Activated CD4-positive, CD25-positive, alpha-beta regulatory T cell treated with anti-CD3 and anti-CD28 coated beads, Interleukin-2, amount 50 U/mL, for 16 hours (primary cell): ENCODE data around the gene AGTR2.
"Not testable (repeated sequence)": the region's sequence is repeated elsewhere in the genome, so short reads cannot be mapped to it uniquely, and the experiment has no call there.

Experiments
- DNase-seq: peaks from one replicate; pipeline ENCODE4 v3.0.0-alpha.2; 2020; ENCODE audit warnings: low read depth, low spot score

AGTR2 gene

GRCh38 chrX:116170511-116170910 lies at the start of gene AGTR2:
Gene AGTR2 (plus strand): TSS chrX:116170744. CDS start chrX:116172281, 1,537 bp downstream.
- no peak for DNase-seq

GRCh38 chrX:116135277-116135676 lies 35.3 kb upstream of the AGTR2 start:
- DNase-seq: no peak

- DNase-seq: not testable (repeated sequence)
Observed at GRCh38 chrX:116141270-116141669, 29.3 kb upstream of the AGTR2 start.

GRCh38 chrX:116142976-116143375 lies 27.6 kb upstream of the AGTR2 start:
- no peak for DNase-seq

- DNase-seq: no peak
Observed at GRCh38 chrX:116172976-116173375, 2.4 kb downstream of the AGTR2 start.

- no peak for DNase-seq
Observed at GRCh38 chrX:116181300-116181699, 10.8 kb downstream of the AGTR2 start.

GRCh38 chrX:116185163-116185562 lies 14.6 kb downstream of the AGTR2 start:
- no peak for DNase-seq

- no peak for DNase-seq
Observed at GRCh38 chrX:116194649-116195048, 24.1 kb downstream of the AGTR2 start.

GRCh38 chrX:116198235-116198634 lies 27.7 kb downstream of the AGTR2 start:
- DNase-seq: no peak

- no peak for DNase-seq
Observed at GRCh38 chrX:116198810-116199209, 28.3 kb downstream of the AGTR2 start.

- no peak for DNase-seq
Observed at GRCh38 chrX:116204932-116205331, 34.4 kb downstream of the AGTR2 start.

- no peak for DNase-seq
Observed at GRCh38 chrX:116213262-116213661, 42.7 kb downstream of the AGTR2 start.

- not testable (repeated sequence) for DNase-seq
Observed at GRCh38 chrX:116217080-116217479, 46.5 kb downstream of the AGTR2 start.
